Activated CD8-positive, alpha-beta T cell treated with anti-CD3 and anti-CD28 coated beads for 36 hours (primary cell): ENCODE results near the gene TRABD2B. TPM values are rescaled to one million over a fixed set of nuclear protein-coding genes. Genes with fewer than 3 reads are reported as not detected.

Experiments used
- ATAC-seq: fragments of 200-7000 bp; cut with Tn5 transposase; one replicate; pipeline ENCODE4 v1.10.0; 2021; ENCODE audit warnings: mild to moderate bottlenecking, moderate library complexity
- CTCF ChIA-PET: fragments of 350-600 bp; sonication (Branson Sonifier 250); formaldehyde crosslinking; loops from one replicate; lab custom pipeline; 2021; ENCODE audit warnings: antibody characterized with exemption; lab: Charles Lee
- POLR2A ChIA-PET: fragments of 350-600 bp; sonication (Branson Sonifier 250); formaldehyde crosslinking; loops from one replicate; lab custom pipeline; 2021; ENCODE audit warnings: antibody characterized with exemption; lab: Charles Lee
- DNase-seq: peaks from one replicate; pipeline ENCODE4 v3.0.0-alpha.2; 2020
- H3K27ac Mint-ChIP-seq: one replicate; pipeline ENCODE4 v1.8.0; 2021; ENCODE audit warnings: mild to moderate bottlenecking, mixed read lengths
- H3K27me3 Mint-ChIP-seq: one replicate; pipeline ENCODE4 v1.8.0; 2021; ENCODE audit warnings: mixed read lengths
- H3K36me3 Mint-ChIP-seq: one replicate; pipeline ENCODE4 v1.8.0; 2021; ENCODE audit warnings: low read depth, mixed read lengths
- H3K4me1 Mint-ChIP-seq: one replicate; pipeline ENCODE4 v1.8.0; 2021; ENCODE audit warnings: low read depth, mixed read lengths
- H3K4me3 Mint-ChIP-seq: one replicate; pipeline ENCODE4 v1.8.0; 2021; ENCODE audit warnings: mild to moderate bottlenecking, moderate library complexity, mixed read lengths
- H3K9me3 Mint-ChIP-seq: one replicate; pipeline ENCODE4 v1.8.0; 2021; ENCODE audit warnings: mixed read lengths
- CTCF ChIP-seq: fragments of 200-600 bp; IDR thresholded peaks from one replicate; pipeline ENCODE4 v1.8.0; 2022; ENCODE audit warnings: antibody characterized with exemption, mild to moderate bottlenecking
- intact Hi-C: fragments of 100-400 bp; cut with micrococcal nuclease; formaldehyde crosslinking; loops from one replicate; pipeline ENCODE4 v1.10.0; 2022
- total RNA-seq, 2 experiments: library from RNA; stranded (reverse); gene quantifications; one replicate each; pipeline ENCODE4 v1.2.3, GENCODE V29; 2021

TRABD2B gene
- total RNA-seq, 2 experiments from 2014 or later: not detected

GRCh38 chr1:47866601-47867437 is 130.4 kb downstream of the TRABD2B start:
- Mint-ChIP-seq H3K9me3 (no peaks in the 10 kb centered on the region), H3K27me3 (peaks cover 1% of the 10 kb centered on the region), H3K4me1 (no peaks in the 10 kb centered on the region), H3K27ac (no peak overlapping the region), H3K36me3 (no peaks in the 10 kb centered on the region), H3K4me3 (no peak overlapping the region)
- intact Hi-C loops: no loop called here
- DNase-seq (no peak), ATAC-seq (no peak)
- ChIA-PET POLR2A (no interaction called here), CTCF (no interaction called here)
- TF ChIP-seq CTCF: no peak

DNA sequence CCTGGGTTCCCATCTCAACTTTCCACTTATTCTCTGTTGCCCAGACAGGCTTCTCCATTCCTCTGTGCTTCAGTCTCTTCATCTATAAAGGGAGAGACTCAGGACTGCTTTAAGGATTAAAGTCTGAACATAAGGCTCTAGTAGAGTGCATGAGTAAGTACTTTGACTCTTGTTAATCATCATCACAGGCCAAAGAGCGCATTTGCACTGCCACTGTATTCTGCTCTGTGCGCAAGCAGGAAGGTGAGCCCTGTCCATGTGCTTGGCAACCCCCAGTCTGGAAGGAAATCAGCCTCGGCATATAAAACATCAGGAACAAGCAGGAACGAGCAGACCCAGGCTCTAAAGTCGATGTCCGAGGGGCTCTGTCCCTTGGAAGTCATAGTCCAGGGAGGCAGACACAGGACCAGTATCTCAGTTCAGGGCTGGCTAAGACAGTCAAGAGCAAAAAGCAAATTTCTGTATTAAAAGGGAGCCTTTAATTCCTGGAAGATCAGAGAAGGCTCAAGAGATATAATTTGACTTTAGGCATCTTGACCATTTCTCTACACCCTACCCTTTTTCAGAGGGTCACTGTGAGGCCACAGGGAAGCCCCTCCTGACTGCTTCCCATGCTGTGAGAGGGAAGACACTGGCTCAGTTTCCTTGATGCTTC is 131.2 kb downstream of the TRABD2B start:
- H3K4me1 Mint-ChIP-seq: no peaks in the 10 kb centered on the region
- H3K4me3 Mint-ChIP-seq: no peak overlapping the region
- no peaks in the 10 kb centered on the region for H3K36me3 Mint-ChIP-seq
- ChIA-PET POLR2A (no interaction called here), CTCF (no interaction called here)
- H3K27me3 Mint-ChIP-seq: peaks cover 1% of the 10 kb centered on the region
- H3K9me3 Mint-ChIP-seq: no peaks in the 10 kb centered on the region
- DNase-seq: no peak
- no peak for TF ChIP-seq CTCF
- H3K27ac Mint-ChIP-seq: no peak overlapping the region
- intact Hi-C loops: no loop called here
- no peak for ATAC-seq

DNA sequence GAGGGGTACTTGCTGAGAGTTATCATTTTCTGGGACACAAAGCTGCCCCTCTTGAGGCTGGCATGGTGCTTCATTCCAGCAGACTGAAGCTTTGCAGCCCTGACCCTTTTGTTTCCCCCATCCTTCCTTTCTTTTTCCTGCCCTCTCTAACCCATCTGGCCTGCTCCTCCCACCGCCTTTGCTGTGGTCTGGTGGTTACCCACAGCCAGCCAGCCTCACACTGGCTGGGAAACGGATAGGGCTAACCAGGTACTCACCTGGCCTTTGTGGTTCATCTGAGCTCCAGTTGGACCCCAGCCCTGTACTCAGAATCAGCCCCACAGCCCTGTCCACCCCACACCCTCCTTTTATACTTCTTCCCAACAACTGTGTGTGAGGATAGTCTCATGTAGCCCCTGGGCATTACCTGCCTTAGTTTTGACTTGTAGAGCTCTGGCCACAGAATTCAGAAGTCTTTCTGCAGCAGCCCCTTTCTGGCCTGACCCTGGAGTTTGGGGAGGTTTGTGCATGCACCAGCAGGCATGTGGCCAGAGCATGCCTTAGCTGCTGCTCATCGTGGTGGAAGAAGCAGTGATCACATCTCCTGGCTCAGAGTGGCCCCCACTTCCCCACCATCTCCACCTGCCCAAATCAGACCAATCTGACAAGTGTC is 138.0 kb downstream of the TRABD2B start:
- no peaks in the 10 kb centered on the region for H3K9me3 Mint-ChIP-seq
- DNase-seq (no peak), ATAC-seq (no peak)
- H3K4me1 Mint-ChIP-seq: no peaks in the 10 kb centered on the region
- intact Hi-C loops: no loop called here
- H3K27me3 Mint-ChIP-seq: peaks cover 1% of the 10 kb centered on the region
- TF ChIP-seq CTCF: no peak
- no peak overlapping the region for H3K4me3 Mint-ChIP-seq
- ChIA-PET CTCF (no interaction called here), POLR2A (interaction anchor here (0.6 kb wide), 1 partner anchor 413 kb away, joined by 3 read pairs; no protein-coding TSS in a partner anchor)
- no peak overlapping the region for H3K27ac Mint-ChIP-seq
- H3K36me3 Mint-ChIP-seq: no peaks in the 10 kb centered on the region

DNA sequence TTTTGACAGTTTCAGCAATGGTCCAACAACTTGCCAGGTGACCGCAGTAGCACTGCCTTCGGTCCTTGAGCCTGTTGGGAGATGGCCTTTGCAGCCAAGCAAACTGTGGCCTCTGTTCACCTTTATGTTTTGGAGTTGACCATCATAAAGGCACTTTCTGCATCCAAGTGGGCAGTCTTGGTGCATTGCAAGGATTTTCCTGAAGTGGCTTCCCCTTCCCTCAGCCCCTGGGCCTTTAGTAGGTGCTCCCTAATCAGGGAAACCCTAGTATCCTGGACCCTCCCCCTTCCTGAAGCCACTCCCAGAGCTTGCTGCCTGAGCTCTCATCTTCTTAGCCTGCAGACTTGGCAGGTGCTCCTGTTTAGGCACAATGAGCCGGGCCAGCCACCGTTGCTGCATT is 140.2 kb downstream of the TRABD2B start:
- ChIA-PET CTCF (no interaction called here), POLR2A (no interaction called here)
- TF ChIP-seq CTCF: no peak
- Mint-ChIP-seq H3K4me1 (no peaks in the 10 kb centered on the region), H3K4me3 (no peak overlapping the region), H3K36me3 (no peaks in the 10 kb centered on the region), H3K27me3 (peaks cover 1% of the 10 kb centered on the region), H3K27ac (no peak overlapping the region), H3K9me3 (no peaks in the 10 kb centered on the region)
- intact Hi-C loops: no loop called here
- DNase-seq (no peak), ATAC-seq (no peak)

DNA sequence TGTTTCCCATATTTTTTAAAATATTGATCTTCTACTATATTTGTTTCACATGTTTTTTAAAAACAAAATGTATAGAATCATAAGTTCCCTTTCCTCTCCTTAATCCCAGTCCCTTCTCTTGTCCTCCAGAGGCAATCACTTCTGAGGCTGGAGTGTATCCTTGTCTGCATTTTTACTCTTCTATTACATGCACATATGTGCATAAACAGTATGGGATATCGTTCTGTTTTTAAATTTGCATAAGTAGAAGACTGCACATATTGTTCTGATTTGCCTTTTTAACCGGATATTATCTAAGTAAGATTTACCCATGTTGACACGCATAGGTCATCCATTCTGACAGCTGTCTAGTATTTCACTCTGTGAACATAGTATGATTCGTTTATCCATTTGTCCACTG is 142.0 kb downstream of the TRABD2B start:
- Mint-ChIP-seq H3K4me1 (no peaks in the 10 kb centered on the region), H3K9me3 (no peaks in the 10 kb centered on the region), H3K27me3 (peaks cover 1% of the 10 kb centered on the region), H3K36me3 (no peaks in the 10 kb centered on the region), H3K4me3 (no peak overlapping the region), H3K27ac (no peak overlapping the region)
- DNase-seq: no peak
- POLR2A ChIA-PET: no interaction called here
- CTCF ChIA-PET: no interaction called here
- intact Hi-C loops: no loop called here
- no peak for ATAC-seq
- TF ChIP-seq CTCF: no peak
